Parathyroid adenoma (tissue), 2 donors: ENCODE results near the gene FYN.

Experiments
- H2AFZ ChIP-seq: fragments of 300-600 bp; sonication (generic); one replicate; pipeline ENCODE4 v1.7.0; 2017; ENCODE audit warnings: antibody characterized with exemption, mild to moderate bottlenecking
- H3K27ac ChIP-seq: fragments of 300-600 bp; sonication (generic); one replicate; pipeline ENCODE4 v1.7.0; 2017
- H3K27me3 ChIP-seq: fragments of 300-600 bp; sonication (generic); one replicate; pipeline ENCODE4 v1.7.0; 2017; ENCODE audit warnings: low read length; ENCODE audit not compliant: control insufficient read depth, insufficient read depth
- H3K36me3 ChIP-seq: fragments of 300-600 bp; sonication (generic); one replicate; pipeline ENCODE4 v1.7.0; 2017; ENCODE audit warnings: low read length; ENCODE audit not compliant: control insufficient read depth, insufficient read depth
- H3K4me1 ChIP-seq: fragments of 300-600 bp; sonication (generic); one replicate; pipeline ENCODE4 v1.7.0; 2017; ENCODE audit warnings: control low read depth
- H3K4me2 ChIP-seq: fragments of 300-600 bp; sonication (generic); one replicate; pipeline ENCODE4 v1.7.0; 2017; ENCODE audit warnings: low read length
- H3K4me3 ChIP-seq: fragments of 300-600 bp; sonication (generic); one replicate; pipeline ENCODE4 v1.7.0; 2017; ENCODE audit warnings: low read depth, low read length
- H3K79me2 ChIP-seq: fragments of 300-600 bp; sonication (generic); one replicate; pipeline ENCODE4 v1.7.0; 2017; ENCODE audit warnings: control low read depth
- H3K9ac ChIP-seq: fragments of 300-600 bp; sonication (generic); one replicate; pipeline ENCODE4 v1.7.0; 2017; ENCODE audit warnings: mild to moderate bottlenecking
- H3K9me3 ChIP-seq: fragments of 300-600 bp; sonication (generic); one replicate; pipeline ENCODE4 v1.7.0; 2017; ENCODE audit warnings: low read length; ENCODE audit not compliant: control insufficient read depth
- TF ChIP-seq, protein P1 (sequence below): fragments of 300-600 bp; sonication (generic); IDR thresholded peaks from one replicate; pipeline ENCODE4 v1.7.0; 2017; ENCODE audit warnings: antibody characterized with exemption, mild to moderate bottlenecking
- donor health status: primary hyperparathyroidism.

FYN gene

DNA sequence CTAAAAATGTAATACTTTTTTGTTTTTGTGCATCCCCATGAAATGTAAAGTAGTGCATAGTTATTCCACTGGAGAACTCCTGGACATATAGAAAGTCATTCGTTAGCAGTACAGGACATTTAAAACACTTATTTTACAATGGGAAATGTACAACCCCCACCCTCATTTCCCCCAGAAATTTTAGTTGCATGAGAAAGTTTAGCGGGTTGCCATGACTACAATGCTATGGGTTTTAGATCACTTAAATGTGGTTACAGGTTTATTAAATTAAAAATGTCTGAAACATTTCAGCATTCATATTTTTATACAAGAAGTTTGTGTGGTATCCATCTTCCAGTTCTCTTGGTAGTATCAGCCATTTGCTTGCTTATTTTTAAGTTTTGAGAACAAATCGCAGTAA lies 212.7 kb downstream of the FYN start:
- H3K4me3 ChIP-seq, result no peak overlapping the region
- H3K9me3 ChIP-seq, result no peaks in the 10 kb centered on the region
- H3K9ac ChIP-seq, result no peak overlapping the region
- H3K36me3 ChIP-seq, result no peaks in the 10 kb centered on the region
- no peaks in the 10 kb centered on the region for H3K79me2 ChIP-seq
- peaks cover 24% of the 10 kb centered on the region for H3K4me1 ChIP-seq
- H3K27ac ChIP-seq, result no peak overlapping the region
- TF ChIP-seq, protein P1, sequence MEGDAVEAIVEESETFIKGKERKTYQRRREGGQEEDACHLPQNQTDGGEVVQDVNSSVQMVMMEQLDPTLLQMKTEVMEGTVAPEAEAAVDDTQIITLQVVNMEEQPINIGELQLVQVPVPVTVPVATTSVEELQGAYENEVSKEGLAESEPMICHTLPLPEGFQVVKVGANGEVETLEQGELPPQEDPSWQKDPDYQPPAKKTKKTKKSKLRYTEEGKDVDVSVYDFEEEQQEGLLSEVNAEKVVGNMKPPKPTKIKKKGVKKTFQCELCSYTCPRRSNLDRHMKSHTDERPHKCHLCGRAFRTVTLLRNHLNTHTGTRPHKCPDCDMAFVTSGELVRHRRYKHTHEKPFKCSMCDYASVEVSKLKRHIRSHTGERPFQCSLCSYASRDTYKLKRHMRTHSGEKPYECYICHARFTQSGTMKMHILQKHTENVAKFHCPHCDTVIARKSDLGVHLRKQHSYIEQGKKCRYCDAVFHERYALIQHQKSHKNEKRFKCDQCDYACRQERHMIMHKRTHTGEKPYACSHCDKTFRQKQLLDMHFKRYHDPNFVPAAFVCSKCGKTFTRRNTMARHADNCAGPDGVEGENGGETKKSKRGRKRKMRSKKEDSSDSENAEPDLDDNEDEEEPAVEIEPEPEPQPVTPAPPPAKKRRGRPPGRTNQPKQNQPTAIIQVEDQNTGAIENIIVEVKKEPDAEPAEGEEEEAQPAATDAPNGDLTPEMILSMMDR, result no peak
- no peak overlapping the region for H3K4me2 ChIP-seq
- no peaks in the 10 kb centered on the region for H3K27me3 ChIP-seq
- no peak overlapping the region for H2AFZ ChIP-seq

DNA sequence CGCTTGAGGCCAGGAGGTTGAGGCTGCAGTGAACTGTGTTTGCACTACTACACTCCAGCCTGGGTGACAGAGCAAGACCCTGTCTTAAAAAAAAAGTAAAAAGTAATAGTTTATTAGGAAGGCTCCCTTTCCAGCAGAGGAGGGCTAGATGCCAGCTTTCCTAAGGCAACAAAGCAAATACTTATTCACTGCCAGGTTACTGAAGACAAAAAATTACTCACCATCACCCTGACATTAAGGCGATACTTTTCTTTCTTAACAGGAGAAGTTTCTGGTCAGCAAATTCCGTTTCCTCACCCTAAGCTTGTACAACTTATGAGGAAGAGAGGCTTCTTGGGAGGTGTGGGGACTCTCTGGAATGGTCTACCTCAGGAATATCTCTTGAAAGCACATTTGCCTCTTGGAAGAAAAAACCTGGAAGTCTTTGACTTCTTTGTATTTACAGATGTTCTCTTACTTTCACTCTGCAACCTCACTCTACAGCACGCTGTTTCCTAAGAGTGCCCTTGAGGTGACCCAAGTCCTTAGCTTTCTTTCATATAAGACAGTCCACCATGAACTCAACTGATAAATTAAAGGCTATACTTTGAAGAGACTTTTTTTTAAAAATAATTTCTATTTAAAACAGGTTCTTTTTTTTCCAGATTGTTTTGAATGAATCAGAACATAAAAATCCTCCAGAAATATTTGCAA lies 214.6 kb downstream of the FYN start:
- no peak overlapping the region for H3K4me2 ChIP-seq
- H2AFZ ChIP-seq, result no peak overlapping the region
- peaks cover 12% of the 10 kb centered on the region for H3K4me1 ChIP-seq
- no peaks in the 10 kb centered on the region for H3K27me3 ChIP-seq
- no peaks in the 10 kb centered on the region for H3K9me3 ChIP-seq
- no peak overlapping the region for H3K9ac ChIP-seq
- no peaks in the 10 kb centered on the region for H3K79me2 ChIP-seq
- H3K4me3 ChIP-seq, result no peak overlapping the region
- TF ChIP-seq, protein P1, result no peak
- H3K27ac ChIP-seq, result no peak overlapping the region
- H3K36me3 ChIP-seq, result no peaks in the 10 kb centered on the region

DNA sequence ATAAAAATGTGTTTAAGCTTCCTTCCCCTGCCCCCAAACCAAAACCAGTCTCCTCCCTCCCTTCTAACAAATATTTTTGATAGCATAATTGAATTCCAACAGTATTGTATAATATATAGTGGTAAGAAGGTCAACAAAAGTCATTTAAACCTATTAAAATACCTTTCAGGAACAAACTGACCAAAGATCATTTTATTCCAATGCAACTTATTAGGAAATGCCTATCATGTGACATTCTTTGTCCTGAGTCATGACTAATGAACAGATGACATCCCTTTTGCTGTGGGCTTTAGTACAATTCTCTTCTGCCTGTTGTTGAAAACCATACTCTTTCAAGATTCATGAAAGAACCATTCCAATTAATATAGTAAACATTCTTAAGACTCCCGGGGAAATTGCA lies 216.1 kb downstream of the FYN start:
- Histone ChIP-seq H2AFZ (no peak overlapping the region), H3K4me1 (peaks cover 5% of the 10 kb centered on the region), H3K79me2 (no peaks in the 10 kb centered on the region), H3K4me2 (no peak overlapping the region), H3K27ac (no peak overlapping the region), H3K4me3 (no peak overlapping the region), H3K9me3 (no peaks in the 10 kb centered on the region), H3K27me3 (no peaks in the 10 kb centered on the region), H3K9ac (no peak overlapping the region), H3K36me3 (no peaks in the 10 kb centered on the region)
- TF ChIP-seq, protein P1, result no peak

DNA sequence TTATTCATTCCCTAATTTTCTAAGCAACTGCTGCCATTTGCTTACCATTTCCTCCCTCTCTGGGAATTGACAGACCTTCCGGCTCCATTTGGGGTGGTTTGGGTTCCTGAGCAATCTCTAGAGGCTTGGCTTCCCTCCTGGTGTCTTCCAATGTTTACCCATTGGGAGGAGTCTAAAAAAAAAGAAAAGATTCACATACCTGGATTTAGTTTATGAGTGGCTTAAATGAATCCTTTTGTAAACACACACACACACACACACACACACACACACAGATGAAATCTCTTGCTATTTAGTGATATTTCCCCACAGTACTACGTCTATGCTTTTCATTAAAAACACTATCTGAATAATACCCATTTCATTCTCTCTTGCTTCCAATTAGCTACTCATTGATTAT lies 219.3 kb downstream of the FYN start:
- H3K9me3 ChIP-seq, result no peaks in the 10 kb centered on the region
- H3K27me3 ChIP-seq, result no peaks in the 10 kb centered on the region
- TF ChIP-seq, protein P1, result no peak
- H3K4me1 ChIP-seq, result peaks cover 5% of the 10 kb centered on the region
- no peak overlapping the region for H3K9ac ChIP-seq
- H3K36me3 ChIP-seq, result no peaks in the 10 kb centered on the region
- peak overlapping the region; percentile 54 for H2AFZ ChIP-seq
- no peak overlapping the region for H3K4me2 ChIP-seq
- no peaks in the 10 kb centered on the region for H3K79me2 ChIP-seq
- no peak overlapping the region for H3K4me3 ChIP-seq
- no peak overlapping the region for H3K27ac ChIP-seq

DNA sequence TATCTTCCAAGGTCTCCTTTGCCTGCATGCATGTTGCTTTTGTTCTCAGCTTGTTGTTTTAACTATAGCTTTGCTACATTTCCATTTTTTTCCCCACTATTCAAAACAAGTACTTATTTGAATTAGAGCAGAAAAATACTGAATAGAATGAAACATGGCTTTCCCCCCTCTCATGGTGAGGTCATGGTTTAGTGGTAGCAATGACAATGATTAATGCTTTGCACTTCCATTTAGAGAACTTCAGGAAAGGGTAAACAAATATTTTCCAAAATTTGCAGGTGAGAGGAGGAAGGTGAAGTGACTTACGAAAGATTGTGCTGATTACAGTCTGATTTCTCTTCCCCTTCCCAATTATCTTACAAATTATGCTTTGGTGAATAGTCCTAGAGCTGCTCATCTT lies 219.8 kb downstream of the FYN start:
- no peaks in the 10 kb centered on the region for H3K27me3 ChIP-seq
- peaks cover 5% of the 10 kb centered on the region for H3K4me1 ChIP-seq
- no peaks in the 10 kb centered on the region for H3K79me2 ChIP-seq
- no peaks in the 10 kb centered on the region for H3K9me3 ChIP-seq
- H3K4me3 ChIP-seq, result no peak overlapping the region
- no peaks in the 10 kb centered on the region for H3K36me3 ChIP-seq
- H2AFZ ChIP-seq, result peak overlapping the region; percentile 51
- no peak overlapping the region for H3K27ac ChIP-seq
- no peak overlapping the region for H3K9ac ChIP-seq
- H3K4me2 ChIP-seq, result no peak overlapping the region
- TF ChIP-seq, protein P1, result no peak
